ENCODE data around the gene PROK1.

DNA sequence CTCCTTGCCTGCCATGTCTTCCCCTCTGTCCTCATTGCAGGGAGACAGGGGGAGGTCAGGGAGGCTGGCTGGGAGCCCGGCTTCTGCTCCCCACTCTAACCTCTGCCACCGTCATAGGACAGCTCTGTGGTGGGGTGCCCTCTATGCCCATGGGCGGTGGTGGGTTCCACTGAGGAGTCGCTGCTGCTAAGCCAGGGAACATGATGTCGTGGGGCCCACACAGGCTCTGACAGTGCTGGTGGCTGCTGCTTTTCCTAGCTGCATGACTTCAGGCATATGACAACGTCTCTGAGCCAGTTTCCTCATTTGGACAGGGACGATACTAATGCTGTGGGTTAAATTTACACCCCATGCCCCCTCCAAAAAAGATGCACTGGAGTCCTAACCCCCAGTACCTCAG, 53.3 kb downstream of the PROK1 start:
- TF ChIP-seq TAF1 (CRISPR knock-in tag; IDR thresholded peaks at IDR 0.05) = no peak
- no peak for TF ChIP-seq HNF4G (IDR thresholded peaks at IDR 0.05; ENCODE audit: borderline replicate concordance, low read depth, low read length)
- TF ChIP-seq HNF4G (CRISPR knock-in tag; IDR thresholded peaks at IDR 0.05; ENCODE audit: borderline replicate concordance, low read depth) = no peak
- no peak for TF ChIP-seq NFRKB (IDR thresholded peaks at IDR 0.05)
- TF ChIP-seq ZNF282 (IDR thresholded peaks at IDR 0.05; ENCODE audit: partially characterized antibody) = no peak
- TF ChIP-seq, protein P1, sequence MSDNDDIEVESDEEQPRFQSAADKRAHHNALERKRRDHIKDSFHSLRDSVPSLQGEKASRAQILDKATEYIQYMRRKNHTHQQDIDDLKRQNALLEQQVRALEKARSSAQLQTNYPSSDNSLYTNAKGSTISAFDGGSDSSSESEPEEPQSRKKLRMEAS (IDR thresholded peaks at IDR 0.05) = no peak
- no peak for TF ChIP-seq JUND (CRISPR knock-in tag; IDR thresholded peaks at IDR 0.05)
- TF ChIP-seq TCF7L2 (IDR thresholded peaks at IDR 0.05; ENCODE audit: low read depth, low read length) = no peak
- TF ChIP-seq, protein P2, sequence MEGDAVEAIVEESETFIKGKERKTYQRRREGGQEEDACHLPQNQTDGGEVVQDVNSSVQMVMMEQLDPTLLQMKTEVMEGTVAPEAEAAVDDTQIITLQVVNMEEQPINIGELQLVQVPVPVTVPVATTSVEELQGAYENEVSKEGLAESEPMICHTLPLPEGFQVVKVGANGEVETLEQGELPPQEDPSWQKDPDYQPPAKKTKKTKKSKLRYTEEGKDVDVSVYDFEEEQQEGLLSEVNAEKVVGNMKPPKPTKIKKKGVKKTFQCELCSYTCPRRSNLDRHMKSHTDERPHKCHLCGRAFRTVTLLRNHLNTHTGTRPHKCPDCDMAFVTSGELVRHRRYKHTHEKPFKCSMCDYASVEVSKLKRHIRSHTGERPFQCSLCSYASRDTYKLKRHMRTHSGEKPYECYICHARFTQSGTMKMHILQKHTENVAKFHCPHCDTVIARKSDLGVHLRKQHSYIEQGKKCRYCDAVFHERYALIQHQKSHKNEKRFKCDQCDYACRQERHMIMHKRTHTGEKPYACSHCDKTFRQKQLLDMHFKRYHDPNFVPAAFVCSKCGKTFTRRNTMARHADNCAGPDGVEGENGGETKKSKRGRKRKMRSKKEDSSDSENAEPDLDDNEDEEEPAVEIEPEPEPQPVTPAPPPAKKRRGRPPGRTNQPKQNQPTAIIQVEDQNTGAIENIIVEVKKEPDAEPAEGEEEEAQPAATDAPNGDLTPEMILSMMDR (CRISPR knock-in tag; IDR thresholded peaks at IDR 0.05) = no peak
